CD14-positive monocyte (primary cell): ENCODE measurements around the gene RUSC1. TPM values are rescaled to one million over a fixed set of nuclear protein-coding genes. Genes with fewer than 3 reads are reported as not detected.

Source experiments
- DNase-seq, 3 donors: peaks; one replicate each; pipeline ENCODE4 v3.0.0-alpha.2; 2011 to 2022
- H2AFZ ChIP-seq: 2 replicates; pipeline ENCODE4 v1.6.0; 2012; ENCODE audit warnings: mild to moderate bottlenecking, low read depth, low read length, inconsistent platforms; ENCODE audit not compliant: insufficient read depth, poor library complexity, severe bottlenecking
- H3K27ac ChIP-seq, 2 donors: 1 replicate in 1 of 2; 2 replicates in 1 of 2; pipeline ENCODE4 v1.5.1; 2012 to 2013; ENCODE audit warnings: low read length in 2 of 2, control low read depth in 1 of 2, inconsistent platforms in 1 of 2, low read depth in 1 of 2, mild to moderate bottlenecking in 1 of 2
- H3K27me3 ChIP-seq, 2 donors: one replicate each; pipeline versions ENCODE4 v1.6.0 to v1.6.1; 2011 to 2013; ENCODE audit warnings: low read length in 2 of 2; ENCODE audit not compliant: control insufficient read depth in 2 of 2, insufficient read depth in 2 of 2
- H3K36me3 ChIP-seq, 2 donors: replicated peaks in 1 of 2; 1 replicate in 1 of 2; 2 replicates in 1 of 2; pipeline versions ENCODE4 v1.5.1 to v1.6.1; 2012 to 2013; ENCODE audit warnings: low read length in 2 of 2, control low read depth in 1 of 2, inconsistent platforms in 1 of 2, mild to moderate bottlenecking in 1 of 2; ENCODE audit not compliant: insufficient read depth in 2 of 2, control insufficient read depth in 1 of 2
- H3K4me1 ChIP-seq, 2 donors: 1 replicate in 1 of 2; 2 replicates in 1 of 2; pipeline versions ENCODE4 v1.5.1 to v1.6.1; 2012 to 2013; ENCODE audit warnings: low read length in 2 of 2, control low read depth in 1 of 2, inconsistent platforms in 1 of 2, mild to moderate bottlenecking in 1 of 2, moderate library complexity in 1 of 2; ENCODE audit not compliant: insufficient read depth in 2 of 2, control insufficient read depth in 1 of 2
- H3K4me2 ChIP-seq: replicated peaks from 2 replicates; pipeline ENCODE3; 2012; ENCODE audit warnings: low read length, moderate library complexity, mild to moderate bottlenecking; ENCODE audit not compliant: poor library complexity, severe bottlenecking; ENCODE audit errors: extremely low read depth
- H3K4me3 ChIP-seq, 3 experiments: fragments of 200-600 bp in 1 of 3; sonication (generic) in 1 of 3; replicated peaks in 1 of 3; 1 replicate in 2 of 3; 2 replicates in 1 of 3; pipeline ENCODE4 v1.5.1; 2011 to 2013; ENCODE audit warnings: low read length in 3 of 3, mild to moderate bottlenecking in 3 of 3, control low read depth in 2 of 3, low read depth in 2 of 3, inconsistent platforms in 1 of 3, moderate library complexity in 1 of 3
- H3K79me2 ChIP-seq: 2 replicates; pipeline ENCODE4 v1.6.0; 2012; ENCODE audit warnings: mild to moderate bottlenecking, control low read depth, inconsistent platforms, low read length, moderate library complexity; ENCODE audit not compliant: insufficient read depth
- H3K9ac ChIP-seq: 2 replicates; pipeline ENCODE4 v1.6.0; 2017; ENCODE audit warnings: low read length, mild to moderate bottlenecking; ENCODE audit not compliant: insufficient read depth, poor library complexity, severe bottlenecking
- H3K9me3 ChIP-seq, 2 donors: replicated peaks in 1 of 2; 1 replicate in 1 of 2; 2 replicates in 1 of 2; pipeline versions ENCODE4 v1.5.1 to v1.6.1; 2012 to 2013; ENCODE audit warnings: low read length in 2 of 2, control low read depth in 1 of 2; ENCODE audit not compliant: control insufficient read depth in 1 of 2, insufficient read depth in 1 of 2
- H4K20me1 ChIP-seq: 2 replicates; pipeline ENCODE4 v1.6.0; 2012; ENCODE audit warnings: mild to moderate bottlenecking, low read length, control low read depth, moderate library complexity; ENCODE audit not compliant: insufficient read depth
- H3K27ac Mint-ChIP-seq, 7 donors: one replicate each; pipeline ENCODE4 v1.8.0; 2020; ENCODE audit warnings: mild to moderate bottlenecking in 7 of 7, mixed read lengths in 7 of 7, moderate library complexity in 6 of 7, inconsistent platforms in 2 of 7
- H3K27me3 Mint-ChIP-seq, 3 donors: one replicate each; pipeline ENCODE4 v1.8.0; 2021 to 2022; ENCODE audit warnings: low read depth in 3 of 3, mild to moderate bottlenecking in 3 of 3, mixed read lengths in 3 of 3, moderate library complexity in 3 of 3, inconsistent platforms in 1 of 3
- H3K36me3 Mint-ChIP-seq, 2 donors: one replicate each; pipeline ENCODE4 v1.8.0; 2020; ENCODE audit warnings: mixed read lengths in 2 of 2, inconsistent platforms in 1 of 2, mild to moderate bottlenecking in 1 of 2
- H3K4me1 Mint-ChIP-seq: one replicate; pipeline ENCODE4 v1.8.0; 2020; ENCODE audit warnings: mild to moderate bottlenecking, mixed read lengths
- H3K4me3 Mint-ChIP-seq, 2 donors: one replicate each; pipeline ENCODE4 v1.8.0; 2020; ENCODE audit warnings: mild to moderate bottlenecking in 2 of 2, mixed read lengths in 2 of 2, moderate library complexity in 1 of 2
- H3K9me3 Mint-ChIP-seq, 7 donors: one replicate each; pipeline ENCODE4 v1.8.0; 2020 to 2022; ENCODE audit warnings: mixed read lengths in 7 of 7, mild to moderate bottlenecking in 6 of 7, moderate library complexity in 6 of 7, inconsistent platforms in 2 of 7
- CTCF ChIP-seq: fragments of 200-600 bp; IDR thresholded peaks from one replicate; pipeline ENCODE4 v1.8.0; 2022; ENCODE audit warnings: antibody characterized with exemption, mild to moderate bottlenecking
- WGBS: methylation state at CpG from one replicate; pipeline ENCODE4 v1.1.5; 2013; ENCODE audit warnings: missing lambda C conversion rate; ENCODE audit not compliant: insufficient coverage; 5-methylcytosine and 5-hydroxymethylcytosine counted together
- intact Hi-C, 2 donors: fragments of 100-400 bp; cut with micrococcal nuclease; formaldehyde crosslinking; loops; one replicate each; pipeline versions ENCODE4 v1.15.0 to v1.15.1; 2023
- polyA plus RNA-seq, 3 donors: library from polyadenylated mRNA; depleted of rRNA in 1 of 3; unstranded in 2 of 3; stranded (reverse) in 1 of 3; fragments of 300-500 nt in 2 of 3; fragments of >200 nt in 1 of 3; fragmentation: Illumina TruSeq in 2 of 3; gene quantifications; 1 replicate in 2 of 3; 2 replicates in 1 of 3; pipeline ENCODE4 v1.2.3, GENCODE V29; 2012 to 2021

The RUSC1 gene
- polyA plus RNA-seq, 3 donors: 12.7 to 23.4 (median 13.5) TPM

- intact Hi-C loops: no loop called here
- no peak overlapping the region for H3K4me3 Mint-ChIP-seq
- H3K9ac ChIP-seq: no peak overlapping the region
- no peak for TF ChIP-seq CTCF
- H2AFZ ChIP-seq: no peak overlapping the region
- peaks cover 17% of the 10 kb centered on the region for H4K20me1 ChIP-seq
- H3K4me3 ChIP-seq: no peak overlapping the region
- H3K4me1 ChIP-seq: peaks cover 23 to 39% of the 10 kb centered on the region in 2 donors
- H3K4me2 ChIP-seq: no peak overlapping the region
- no peaks in the 10 kb centered on the region for H3K9me3 ChIP-seq
- H3K36me3 Mint-ChIP-seq: peaks cover 34 to 46% of the 10 kb centered on the region in 2 donors
- 100% methylated on average over 7 of the region's 9 CpGs for WGBS
- H3K4me1 Mint-ChIP-seq: peaks cover 36% of the 10 kb centered on the region
- DNase-seq: no peak
- peaks cover 0 to 1% (median 0%) of the 10 kb centered on the region in 7 donors for H3K9me3 Mint-ChIP-seq
- H3K27ac Mint-ChIP-seq: peak overlapping the region in 1 of 7 donors; percentile 37
- H3K27ac ChIP-seq: peak overlapping the region in 1 of 2 donors; percentile 5
- peaks cover 2 to 7% (median 2%) of the 10 kb centered on the region in 3 donors for H3K27me3 Mint-ChIP-seq
- H3K36me3 ChIP-seq: peaks cover 2 to 33% of the 10 kb centered on the region in 2 donors
- H3K27me3 ChIP-seq: no peaks in the 10 kb centered on the region
- H3K79me2 ChIP-seq: peaks cover 11% of the 10 kb centered on the region
These were observed 2.6 kb upstream of the RUSC1 start for GRCh38 chr1:155318082-155318481.

DNA sequence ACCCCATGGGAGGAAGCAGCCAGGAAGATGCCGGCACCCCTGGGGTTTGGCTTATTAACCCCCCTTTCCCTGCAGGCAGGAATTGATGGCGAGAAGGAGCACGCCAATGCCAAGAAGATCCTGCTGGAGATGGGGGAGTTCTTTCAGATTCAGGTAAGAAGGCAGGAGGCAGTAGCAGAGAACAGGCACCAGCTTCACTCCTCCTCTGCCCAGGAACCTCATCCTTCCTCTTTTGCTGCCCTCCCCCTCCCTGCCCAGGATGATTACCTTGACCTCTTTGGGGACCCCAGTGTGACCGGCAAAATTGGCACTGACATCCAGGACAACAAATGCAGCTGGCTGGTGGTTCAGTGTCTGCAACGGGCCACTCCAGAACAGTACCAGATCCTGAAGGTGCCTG is 1.2 kb upstream of the RUSC1 start:
- Histone ChIP-seq H3K4me3 (no peak overlapping the region), H3K4me1 (peaks cover 23 to 41% of the 10 kb centered on the region in 2 donors), H2AFZ (no peak overlapping the region), H3K27ac (no peak overlapping the region), H3K9me3 (no peaks in the 10 kb centered on the region), H3K4me2 (no peak overlapping the region), H3K27me3 (no peaks in the 10 kb centered on the region), H3K79me2 (peaks cover 10% of the 10 kb centered on the region), H4K20me1 (peaks cover 17% of the 10 kb centered on the region), H3K9ac (no peak overlapping the region), H3K36me3 (peaks cover 0 to 23% of the 10 kb centered on the region in 2 donors)
- Mint-ChIP-seq H3K9me3 (peaks cover 0 to 1% (median 0%) of the 10 kb centered on the region in 7 donors), H3K27me3 (peaks cover 2 to 7% (median 2%) of the 10 kb centered on the region in 3 donors), H3K27ac (peak overlapping the region in 1 of 7 donors; percentile 35), H3K36me3 (peaks cover 27 to 32% of the 10 kb centered on the region in 2 donors), H3K4me1 (peaks cover 36% of the 10 kb centered on the region), H3K4me3 (no peak overlapping the region)
- intact Hi-C loops: no loop called here
- no peak for DNase-seq
- WGBS: 68% methylated on average over 3 of the region's 5 CpGs
- no peak for TF ChIP-seq CTCF
